Neural progenitor cell (in vitro differentiated cells): ENCODE data around the gene MORN5.

Experiments used
- CTCF ChIP-seq: fragments of 200-600 bp; sonication (generic); IDR thresholded peaks from 2 replicates; pipeline ENCODE4 v1.5.1; 2017; ENCODE audit warnings: antibody characterized with exemption, mild to moderate bottlenecking
- EZH2phosphoT487 ChIP-seq: fragments of 200-600 bp; sonication (generic); IDR thresholded peaks from 2 replicates; pipeline ENCODE4 v1.6.1; 2017; ENCODE audit warnings: antibody characterized with exemption

- TF ChIP-seq CTCF (no peak), EZH2phosphoT487 (no peak)
These were observed 48.2 kb upstream of the MORN5 start for GRCh38 chr9:122111413-122112085.
